A549 (cell line): ENCODE data around the gene SLC25A40.
"Not testable (repeated sequence)": the region's sequence is repeated elsewhere in the genome, so short reads cannot be mapped to it uniquely, and the experiment has no call there.

Experiments used
- CEBPB ChIP-seq, 2 experiments: fragments of >200 bp in 1 of 2; sonication (Bioruptor Twin) in 1 of 2; formaldehyde crosslinking in 1 of 2; IDR thresholded peaks; 2 replicates each; pipeline ENCODE4 v1.6.1; 2012 to 2016
- CHD2 ChIP-seq: fragments of 150-350 bp; IDR thresholded peaks from 2 replicates; pipeline ENCODE4 v1.6.1; 2014; ENCODE audit warnings: low read length; ENCODE audit not compliant: partially characterized antibody
- CTCF ChIP-seq: fragments of >200 bp; sonication (Bioruptor Twin); formaldehyde crosslinking; IDR thresholded peaks from 3 replicates; pipeline ENCODE4 v1.5.1; 2016
- EP300 ChIP-seq, 2 experiments: fragments of >200 bp; sonication (Bioruptor Twin); formaldehyde crosslinking; IDR thresholded peaks; 2 replicates in 1 of 2; 3 replicates in 1 of 2; pipeline ENCODE4 v1.6.1; 2016 to 2017
- HEYL ChIP-seq: fragments of 250-450 bp; sonication (Bioruptor Pico); IDR thresholded peaks from 2 replicates; pipeline ENCODE4 v1.8.0; 2021; ENCODE audit warnings: mild to moderate bottlenecking, moderate library complexity
- JUN ChIP-seq, 2 experiments: fragments of >200 bp; sonication (Bioruptor Twin); formaldehyde crosslinking; IDR thresholded peaks; 2 replicates in 1 of 2; 3 replicates in 1 of 2; pipeline ENCODE4 v1.6.1; 2016 to 2017
- JUNB ChIP-seq: fragments of >200 bp; sonication (Bioruptor Twin); formaldehyde crosslinking; IDR thresholded peaks from 2 replicates; pipeline ENCODE4 v1.6.1; 2016
- MAFK ChIP-seq: fragments of 450-650 bp; IDR thresholded peaks from 2 replicates; pipeline ENCODE4 v1.6.1; 2014; ENCODE audit not compliant: partially characterized antibody
- POLR2A ChIP-seq: IDR thresholded peaks from 2 replicates; pipeline ENCODE4 v1.6.1; 2012; ENCODE audit warnings: mild to moderate bottlenecking, low read length
- RAD21 ChIP-seq, 2 experiments: fragments of >200 bp in 1 of 2; sonication (Bioruptor Twin) in 1 of 2; formaldehyde crosslinking in 1 of 2; IDR thresholded peaks in 1 of 2; conservative IDR thresholded peaks in 1 of 2; 2 replicates in 1 of 2; 3 replicates in 1 of 2; pipeline ENCODE4 v1.6.1; 2012 to 2018; ENCODE audit warnings: inconsistent platforms in 1 of 2
- RCOR1 ChIP-seq: fragments of 150-350 bp; IDR thresholded peaks from 2 replicates; pipeline ENCODE4 v1.6.1; 2014; ENCODE audit warnings: antibody characterized with exemption, low read length, low read depth
- TP53 ChIP-seq: fragments of 250-450 bp; sonication (Bioruptor Pico); IDR thresholded peaks from 2 replicates; pipeline ENCODE4 v1.5.0; 2021; ENCODE audit warnings: mild to moderate bottlenecking, moderate library complexity
- TF ChIP-seq, protein P1 (sequence below): fragments of 150-350 bp; IDR thresholded peaks from 2 replicates; pipeline ENCODE4 v1.6.1; 2014; ENCODE audit warnings: low read depth, mild to moderate bottlenecking, low read length
- TF ChIP-seq, protein P2 (sequence below): fragments of 250-450 bp; sonication (Bioruptor Pico); IDR thresholded peaks from 2 replicates; pipeline ENCODE4 v1.5.0; 2021; ENCODE audit warnings: mild to moderate bottlenecking, moderate library complexity, borderline replicate concordance

- TF ChIP-seq CTCF; RCOR1; MAFK; JUN (IDR thresholded peaks at IDR 0.05); POLR2A; TP53 (CRISPR knock-in tag); JUNB; EP300 (IDR thresholded peaks at IDR 0.05); CEBPB (IDR thresholded peaks at IDR 0.05); CHD2; HEYL (CRISPR knock-in tag); RAD21 (conservative IDR thresholded peaks at IDR 0.05 in 1 of 2, IDR thresholded peaks at IDR 0.05 in 1 of 2): not testable (repeated sequence)
- TF ChIP-seq, protein P1, sequence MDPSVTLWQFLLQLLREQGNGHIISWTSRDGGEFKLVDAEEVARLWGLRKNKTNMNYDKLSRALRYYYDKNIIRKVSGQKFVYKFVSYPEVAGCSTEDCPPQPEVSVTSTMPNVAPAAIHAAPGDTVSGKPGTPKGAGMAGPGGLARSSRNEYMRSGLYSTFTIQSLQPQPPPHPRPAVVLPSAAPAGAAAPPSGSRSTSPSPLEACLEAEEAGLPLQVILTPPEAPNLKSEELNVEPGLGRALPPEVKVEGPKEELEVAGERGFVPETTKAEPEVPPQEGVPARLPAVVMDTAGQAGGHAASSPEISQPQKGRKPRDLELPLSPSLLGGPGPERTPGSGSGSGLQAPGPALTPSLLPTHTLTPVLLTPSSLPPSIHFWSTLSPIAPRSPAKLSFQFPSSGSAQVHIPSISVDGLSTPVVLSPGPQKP, result not testable (repeated sequence)
- TF ChIP-seq, protein P2, sequence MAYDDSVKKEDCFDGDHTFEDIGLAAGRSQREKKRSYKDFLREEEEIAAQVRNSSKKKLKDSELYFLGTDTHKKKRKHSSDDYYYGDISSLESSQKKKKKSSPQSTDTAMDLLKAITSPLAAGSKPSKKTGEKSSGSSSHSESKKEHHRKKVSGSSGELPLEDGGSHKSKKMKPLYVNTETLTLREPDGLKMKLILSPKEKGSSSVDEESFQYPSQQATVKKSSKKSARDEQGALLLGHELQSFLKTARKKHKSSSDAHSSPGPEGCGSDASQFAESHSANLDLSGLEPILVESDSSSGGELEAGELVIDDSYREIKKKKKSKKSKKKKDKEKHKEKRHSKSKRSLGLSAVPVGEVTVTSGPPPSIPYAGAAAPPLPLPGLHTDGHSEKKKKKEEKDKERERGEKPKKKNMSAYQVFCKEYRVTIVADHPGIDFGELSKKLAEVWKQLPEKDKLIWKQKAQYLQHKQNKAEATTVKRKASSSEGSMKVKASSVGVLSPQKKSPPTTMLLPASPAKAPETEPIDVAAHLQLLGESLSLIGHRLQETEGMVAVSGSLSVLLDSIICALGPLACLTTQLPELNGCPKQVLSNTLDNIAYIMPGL, result not testable (repeated sequence)
Observed at GRCh38 chr7:87922759-87923395, 46.7 kb upstream of the SLC25A40 start.
